ENCODE measurements around the gene PLCH1.

The PLCH1 gene

GRCh38 chr3:155753038-155753639 lies 8.3 kb upstream of the PLCH1 start:
- TF ChIP-seq POLR2A (IDR thresholded peaks at IDR 0.05; ENCODE audit: low read depth, low read length), result no peak
- no peak for FAIRE-seq
- DNase-seq (ENCODE audit: insufficient read length, low spot score), result no peak

GRCh38 chr3:155748611-155749365 lies 3.9 kb upstream of the PLCH1 start:
- no peak for DNase-seq (ENCODE audit: insufficient read length, low spot score)
- no peak for FAIRE-seq
- TF ChIP-seq POLR2A (IDR thresholded peaks at IDR 0.05; ENCODE audit: low read depth, low read length), result no peak

GRCh38 chr3:155747946-155748290 lies 3.0 kb upstream of the PLCH1 start:
- DNase-seq (ENCODE audit: insufficient read length, low spot score) (no peak), FAIRE-seq (no peak)
- TF ChIP-seq POLR2A (IDR thresholded peaks at IDR 0.05; ENCODE audit: low read depth, low read length), result no peak

GRCh38 chr3:155747286-155747945 lies 2.5 kb upstream of the PLCH1 start:
- DNase-seq (ENCODE audit: insufficient read length, low spot score), result no peak
- no peak for FAIRE-seq
- no peak for TF ChIP-seq POLR2A (IDR thresholded peaks at IDR 0.05; ENCODE audit: low read depth, low read length)

GRCh38 chr3:155746703-155747102 lies 1.8 kb upstream of the PLCH1 start:
- no peak for TF ChIP-seq POLR2A (IDR thresholded peaks at IDR 0.05; ENCODE audit: low read depth, low read length)
- no peak for DNase-seq (ENCODE audit: insufficient read length, low spot score)
- no peak for FAIRE-seq

- TF ChIP-seq POLR2A (IDR thresholded peaks at IDR 0.05; ENCODE audit: low read depth, low read length), result no peak
- DNase-seq (ENCODE audit: insufficient read length, low spot score) (peak; percentile 58), FAIRE-seq (peak; percentile 87)
These were observed 1.1 kb upstream of the PLCH1 start for GRCh38 chr3:155745795-155746550.

GRCh38 chr3:155744010-155744625 lies 753 bp downstream of the PLCH1 start:
- FAIRE-seq, result no peak

GRCh38 chr3:155743606-155744005 lies 1.3 kb downstream of the PLCH1 start:
- no peak for FAIRE-seq
- no peak for DNase-seq (ENCODE audit: insufficient read length, low spot score)
- no peak for TF ChIP-seq POLR2A (IDR thresholded peaks at IDR 0.05; ENCODE audit: low read depth, low read length)

More at GRCh38 chr3:155744010-155744625, 753 bp downstream of the PLCH1 start:
- no peak for TF ChIP-seq POLR2A (IDR thresholded peaks at IDR 0.05; ENCODE audit: low read depth, low read length)
- DNase-seq (ENCODE audit: insufficient read length, low spot score), result peak; percentile 76

- DNase-seq (ENCODE audit: insufficient read length, low spot score) (no peak), FAIRE-seq (no peak)
- no peak for TF ChIP-seq POLR2A (IDR thresholded peaks at IDR 0.05; ENCODE audit: low read depth, low read length)
These were observed 2.4 kb downstream of the PLCH1 start for GRCh38 chr3:155742349-155742965.

GRCh38 chr3:155741603-155742002 lies 3.3 kb downstream of the PLCH1 start:
- DNase-seq (ENCODE audit: insufficient read length, low spot score), result no peak
- TF ChIP-seq POLR2A (IDR thresholded peaks at IDR 0.05; ENCODE audit: low read depth, low read length), result no peak
- no peak for FAIRE-seq

GRCh38 chr3:155741101-155741500 lies 3.8 kb downstream of the PLCH1 start:
- no peak for TF ChIP-seq POLR2A (IDR thresholded peaks at IDR 0.05; ENCODE audit: low read depth, low read length)
- FAIRE-seq, result no peak
- DNase-seq (ENCODE audit: insufficient read length, low spot score), result no peak

GRCh38 chr3:155739154-155739553 lies 5.7 kb downstream of the PLCH1 start:
- no peak for TF ChIP-seq POLR2A (IDR thresholded peaks at IDR 0.05; ENCODE audit: low read depth, low read length)
- DNase-seq (ENCODE audit: insufficient read length, low spot score) (no peak), FAIRE-seq (no peak)

GRCh38 chr3:155738580-155739076 lies 6.2 kb downstream of the PLCH1 start:
- FAIRE-seq (no peak), DNase-seq (ENCODE audit: insufficient read length, low spot score) (no peak)
- TF ChIP-seq POLR2A (IDR thresholded peaks at IDR 0.05; ENCODE audit: low read depth, low read length), result no peak

Data from H54 (cell line).